Large intestine (tissue), 3 donors: Measurements from ENCODE around the gene PRPF6. TPM values are rescaled to one million over a fixed set of nuclear protein-coding genes. Genes with fewer than 3 reads are reported as not detected.

ENCODE experiments used
- DNase-seq, 2 donors: peaks; one replicate each; pipeline versions ENCODE4 v3.0.0 to v3.0.0-alpha.2; 2013
- H3K27ac ChIP-seq: one replicate; pipeline ENCODE4 v1.5.1; 2013; ENCODE audit warnings: low read length
- H3K27me3 ChIP-seq: 2 replicates; pipeline ENCODE4 v1.6.1; 2013; ENCODE audit warnings: low read length; ENCODE audit not compliant: control insufficient read depth, insufficient read depth
- H3K36me3 ChIP-seq: 2 replicates; pipeline ENCODE4 v1.6.1; 2013; ENCODE audit warnings: low read length; ENCODE audit not compliant: control insufficient read depth, insufficient read depth
- H3K4me1 ChIP-seq: one replicate; pipeline ENCODE4 v1.6.1; 2013; ENCODE audit warnings: low read length; ENCODE audit not compliant: control insufficient read depth, insufficient read depth
- H3K4me3 ChIP-seq: one replicate; pipeline ENCODE4 v1.5.1; 2013; ENCODE audit warnings: low read length
- H3K9me3 ChIP-seq: one replicate; pipeline ENCODE4 v1.6.1; 2013; ENCODE audit warnings: mild to moderate bottlenecking, low read depth, low read length, moderate library complexity; ENCODE audit not compliant: control insufficient read depth
- WGBS: methylation state at CpG from one replicate; pipeline ENCODE4 v1.1.5; 2013; ENCODE audit warnings: low lambda C conversion rate; ENCODE audit not compliant: insufficient coverage; 5-methylcytosine and 5-hydroxymethylcytosine counted together
- polyA plus RNA-seq: library from polyadenylated mRNA; unstranded; fragments of 120-200 nt; gene quantifications from one replicate; pipeline ENCODE4 v1.2.1, GENCODE V29; 2013

The PRPF6 gene
- polyA plus RNA-seq, 1 donor = 59.7 TPM

DNA sequence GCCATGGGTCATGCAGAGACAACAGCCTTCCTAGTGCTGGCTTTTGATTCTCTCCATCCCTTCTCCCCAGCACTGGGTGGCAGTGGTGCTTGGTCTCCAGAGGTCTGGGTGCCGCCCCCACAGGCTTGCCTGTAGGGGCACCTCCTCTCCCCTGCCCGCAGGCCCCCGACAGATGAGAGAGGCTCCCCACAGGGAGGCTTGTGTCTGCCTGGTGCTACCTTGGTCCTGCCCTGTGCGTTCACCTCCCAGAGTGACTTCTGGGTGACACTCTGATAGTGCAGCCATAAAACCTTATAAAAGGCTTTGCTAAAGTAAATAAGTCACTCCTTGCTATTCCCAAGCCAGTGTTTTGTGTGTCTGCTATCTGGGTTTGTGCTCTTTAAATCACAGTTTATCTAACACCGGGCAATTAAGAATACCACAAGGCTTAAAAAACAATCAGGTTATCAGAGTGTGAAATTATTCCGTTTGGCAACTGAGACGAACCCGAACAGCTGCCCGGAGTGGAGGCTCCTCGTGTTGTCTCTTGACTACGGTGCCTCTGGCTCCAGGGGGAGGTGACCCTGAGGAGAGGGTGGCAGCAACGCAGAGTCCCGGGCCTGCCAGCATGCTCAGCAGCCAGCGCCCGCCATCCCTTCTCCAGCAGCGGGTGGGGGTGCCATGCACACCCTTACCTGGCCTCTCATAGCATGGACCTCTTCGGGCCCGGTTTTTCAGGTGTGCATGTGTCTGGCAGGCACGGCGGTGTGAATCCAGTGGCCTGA is 49.6 kb downstream of the PRPF6 start:
- H3K36me3 ChIP-seq = peaks cover 80% of the 10 kb centered on the region
- peaks cover 21% of the 10 kb centered on the region for H3K27me3 ChIP-seq
- H3K4me1 ChIP-seq = peaks cover 15% of the 10 kb centered on the region
- no peak overlapping the region for H3K4me3 ChIP-seq
- peaks cover 4% of the 10 kb centered on the region for H3K9me3 ChIP-seq
- no peak overlapping the region for H3K27ac ChIP-seq
- DNase-seq = peak; percentile 57 to 90
- WGBS = no CpG with 5 or more reads among the region's 20 CpGs

GRCh38 chr20:64031822-64032314 is 50.9 kb downstream of the PRPF6 start:
- H3K27ac ChIP-seq = no peak overlapping the region
- no peak overlapping the region for H3K4me3 ChIP-seq
- WGBS = no CpG with 5 or more reads among the region's 19 CpGs
- peaks cover 18% of the 10 kb centered on the region for H3K4me1 ChIP-seq
- peaks cover 32% of the 10 kb centered on the region for H3K27me3 ChIP-seq
- no peak for DNase-seq
- H3K36me3 ChIP-seq = peaks cover 72% of the 10 kb centered on the region
- peaks cover 4% of the 10 kb centered on the region for H3K9me3 ChIP-seq

- H3K4me1 ChIP-seq = peaks cover 23% of the 10 kb centered on the region
- H3K36me3 ChIP-seq = peaks cover 61% of the 10 kb centered on the region
- peaks cover 42% of the 10 kb centered on the region for H3K27me3 ChIP-seq
- H3K27ac ChIP-seq = no peak overlapping the region
- H3K4me3 ChIP-seq = no peak overlapping the region
- peaks cover 8% of the 10 kb centered on the region for H3K9me3 ChIP-seq
- no CpG with 5 or more reads among the region's 31 CpGs for WGBS
- no peak for DNase-seq
Observed at GRCh38 chr20:64032706-64033624, 52.0 kb downstream of the PRPF6 start.

- no CpG with 5 or more reads among the region's 11 CpGs for WGBS
- peaks cover 51% of the 10 kb centered on the region for H3K36me3 ChIP-seq
- H3K4me3 ChIP-seq = no peak overlapping the region
- peaks cover 50% of the 10 kb centered on the region for H3K27me3 ChIP-seq
- no peak overlapping the region for H3K27ac ChIP-seq
- DNase-seq = no peak
- peaks cover 24% of the 10 kb centered on the region for H3K4me1 ChIP-seq
- H3K9me3 ChIP-seq = peaks cover 9% of the 10 kb centered on the region
Observed at GRCh38 chr20:64033981-64034493, 53.1 kb downstream of the PRPF6 start.

DNA sequence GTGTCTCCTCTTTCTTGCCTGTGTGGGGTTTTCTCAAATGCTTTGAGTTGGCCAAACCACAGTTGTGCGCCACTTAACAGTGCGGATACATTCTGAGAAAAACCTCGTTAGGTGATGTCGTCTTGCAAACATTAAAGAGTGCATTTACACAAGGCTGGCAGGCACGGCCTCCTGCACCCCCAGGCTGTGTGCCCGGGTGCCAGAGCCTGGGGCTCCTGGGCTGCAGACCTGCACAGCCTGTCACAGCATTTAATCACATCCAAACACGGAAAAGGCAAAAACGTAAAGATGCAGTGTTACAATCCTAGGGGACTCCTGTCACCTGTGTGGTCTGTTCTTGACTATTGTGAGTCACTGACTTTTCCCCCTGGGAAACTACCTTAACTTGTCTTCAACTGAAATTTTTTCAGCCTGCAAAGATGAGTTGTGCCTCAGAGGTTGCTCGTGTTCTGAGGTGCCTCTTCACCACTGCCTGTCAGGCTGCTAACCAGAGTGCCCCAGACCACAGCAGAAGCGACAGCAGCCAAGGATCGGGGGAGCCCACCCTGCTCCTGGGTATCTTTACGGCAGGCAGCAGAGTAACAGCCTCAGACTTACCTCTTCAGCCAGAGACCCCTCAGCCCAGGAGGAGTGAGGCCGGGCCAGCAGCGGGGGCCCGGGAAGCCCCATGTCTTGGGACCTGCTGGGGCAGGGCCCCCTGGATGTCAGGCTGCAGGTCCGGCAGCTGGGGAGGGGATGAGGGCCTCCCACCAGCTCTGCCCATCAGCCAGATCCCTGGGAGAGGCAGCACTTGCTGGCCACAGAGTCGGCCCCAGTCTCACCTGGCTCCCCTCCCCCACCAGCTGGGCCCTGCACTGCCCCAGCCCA is 54.4 kb downstream of the PRPF6 start:
- no peak overlapping the region for H3K27ac ChIP-seq
- H3K4me1 ChIP-seq = peaks cover 23% of the 10 kb centered on the region
- DNase-seq = no peak
- H3K4me3 ChIP-seq = no peak overlapping the region
- peaks cover 41% of the 10 kb centered on the region for H3K36me3 ChIP-seq
- peaks cover 7% of the 10 kb centered on the region for H3K9me3 ChIP-seq
- WGBS = no CpG with 5 or more reads among the region's 17 CpGs
- peaks cover 63% of the 10 kb centered on the region for H3K27me3 ChIP-seq

DNA sequence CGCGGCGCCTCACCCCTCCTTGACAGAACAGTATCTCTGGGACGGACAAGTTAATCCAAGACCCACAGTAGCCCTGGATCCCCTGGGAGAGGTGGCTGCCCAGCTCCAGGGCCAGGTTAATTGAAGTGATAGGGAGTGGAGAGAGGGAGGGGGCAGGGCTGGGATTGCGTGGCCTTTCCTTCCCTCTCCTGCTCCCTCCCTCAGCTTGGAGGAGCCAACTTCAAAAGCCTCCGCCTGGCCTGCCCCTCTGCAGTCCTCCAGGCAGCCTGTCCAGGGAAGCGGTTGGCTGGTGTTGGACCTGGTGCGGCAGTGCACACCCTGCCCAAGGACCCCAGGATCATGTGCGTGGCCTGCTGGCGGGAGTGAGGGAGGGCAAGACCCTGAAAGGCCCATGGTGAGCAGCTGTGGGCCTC is 55.0 kb downstream of the PRPF6 start, which contains the start of gene C20orf204:
TSS of gene C20orf204 (plus strand) at position 250 of the 413 bp plus-strand sequence. CDS start at position 392, 142 bp downstream.
- H3K36me3 ChIP-seq = peaks cover 41% of the 10 kb centered on the region
- H3K27ac ChIP-seq = no peak within 1 kb of the TSS
- H3K27me3 ChIP-seq = peaks cover 69% of the 10 kb centered on the region
- WGBS = no CpG with 5 or more reads among the region's 10 CpGs
- peaks cover 17% of the 10 kb centered on the region for H3K4me1 ChIP-seq
- no peak for DNase-seq
- H3K4me3 ChIP-seq = no peak within 1 kb of the TSS
- H3K9me3 ChIP-seq = peaks cover 7% of the 10 kb centered on the region

DNA sequence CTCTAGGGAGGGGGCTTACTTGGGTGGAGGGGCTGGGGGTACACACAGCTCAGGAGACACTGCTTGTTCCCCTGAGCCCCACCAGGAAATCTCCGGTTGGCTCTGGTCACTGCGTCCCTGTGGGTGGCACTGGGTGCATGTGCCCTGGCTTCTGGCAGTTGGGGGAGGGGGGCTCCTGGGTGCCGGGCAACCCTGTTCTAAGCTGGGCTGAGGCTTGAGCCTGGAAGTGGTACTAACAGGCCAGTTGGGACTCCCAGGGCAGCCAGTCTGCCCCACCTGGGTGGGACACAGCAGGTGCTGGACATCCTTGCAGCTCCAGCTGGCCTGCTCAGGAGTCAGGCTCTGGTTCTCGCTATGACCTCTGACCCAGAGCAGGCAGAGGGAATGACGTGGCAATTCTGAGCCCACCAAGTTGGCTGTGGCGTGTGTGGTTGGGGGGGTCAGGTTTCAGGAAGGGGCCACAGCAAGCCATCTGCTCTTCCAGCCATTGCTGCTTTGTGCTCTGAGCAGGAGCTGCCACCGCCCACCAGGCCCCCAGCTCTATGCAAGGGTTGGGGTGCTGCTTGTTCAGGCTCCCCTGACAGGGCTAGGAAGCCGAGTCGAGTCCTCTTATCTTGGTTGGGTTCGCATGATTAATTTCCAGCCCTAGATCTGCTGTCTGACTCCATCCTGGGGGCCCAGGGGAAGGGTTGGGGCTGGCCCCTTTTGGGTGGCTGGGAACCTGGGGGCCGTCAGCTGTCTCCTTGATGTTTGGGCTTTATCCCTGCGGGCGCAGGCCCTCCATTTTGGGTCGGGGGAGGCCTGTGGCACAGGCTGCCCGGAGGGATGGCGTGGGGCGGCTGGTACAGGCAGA is 55.6 kb downstream of the PRPF6 start:
- no peak for DNase-seq
- Histone ChIP-seq H3K36me3 (peaks cover 41% of the 10 kb centered on the region), H3K27ac (no peak overlapping the region), H3K27me3 (peaks cover 75% of the 10 kb centered on the region), H3K4me1 (peaks cover 18% of the 10 kb centered on the region), H3K9me3 (peaks cover 7% of the 10 kb centered on the region), H3K4me3 (no peak overlapping the region)
- no CpG with 5 or more reads among the region's 17 CpGs for WGBS

DNA sequence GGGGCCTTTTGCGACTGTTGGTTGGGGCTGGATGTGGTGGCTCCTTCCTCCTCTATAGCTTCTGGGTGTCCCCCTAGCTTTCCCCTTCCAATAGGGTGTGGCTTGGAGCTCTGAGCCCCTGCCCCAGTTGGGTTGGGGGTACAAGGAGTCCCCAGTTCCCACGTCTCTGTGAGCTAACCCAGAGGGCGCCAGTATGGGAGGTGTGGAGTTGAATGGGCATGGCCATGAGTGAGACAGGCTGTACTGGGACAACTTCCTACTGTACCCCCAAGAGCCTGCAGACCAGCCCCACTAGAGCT is 56.2 kb downstream of the PRPF6 start:
- DNase-seq = no peak
- WGBS = no CpG with 5 or more reads among the region's 3 CpGs
- peaks cover 81% of the 10 kb centered on the region for H3K27me3 ChIP-seq

GRCh38 chr20:64037498-64038213 is 56.7 kb downstream of the PRPF6 start:
- peaks cover 82% of the 10 kb centered on the region for H3K27me3 ChIP-seq
- no peak overlapping the region for H3K4me3 ChIP-seq
- no peak overlapping the region for H3K27ac ChIP-seq
- DNase-seq = no peak
- H3K36me3 ChIP-seq = peaks cover 30% of the 10 kb centered on the region
- no CpG with 5 or more reads among the region's 36 CpGs for WGBS
- H3K9me3 ChIP-seq = peaks cover 7% of the 10 kb centered on the region
- H3K4me1 ChIP-seq = peaks cover 18% of the 10 kb centered on the region

More for the DNA sequence above, 56.2 kb downstream of the PRPF6 start:
- Histone ChIP-seq H3K36me3 (peaks cover 35% of the 10 kb centered on the region), H3K4me3 (no peak overlapping the region), H3K27ac (no peak overlapping the region), H3K9me3 (peaks cover 7% of the 10 kb centered on the region), H3K4me1 (peaks cover 18% of the 10 kb centered on the region)
